ENCODE measurements around the gene CALCOCO1. TPM values are rescaled to one million over a fixed set of nuclear protein-coding genes. Genes with fewer than 3 reads are reported as not detected.

Gene CALCOCO1
- total RNA-seq, 4 donors from 2014 or later: 158 to 385 (median 239) TPM

DNA sequence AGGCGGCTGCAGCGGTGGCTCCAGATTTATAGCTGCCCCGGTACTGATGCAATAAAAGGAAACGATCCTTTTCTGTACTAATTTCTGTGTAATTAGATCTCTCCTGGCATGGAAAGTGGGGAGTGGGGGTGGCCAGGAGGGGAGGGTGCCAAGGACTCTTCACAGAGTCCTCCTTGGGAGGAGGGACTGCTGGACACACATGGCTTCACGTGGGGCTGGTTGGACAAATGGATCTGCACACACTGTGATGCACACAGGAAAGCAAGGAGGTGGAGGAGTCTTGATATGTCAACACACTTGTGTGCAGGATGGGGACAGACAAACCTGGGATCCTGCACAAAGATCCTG, 27.6 kb downstream of the CALCOCO1 start:
- H3K27ac ChIP-seq: no peak overlapping the region
- intact Hi-C loops (cut with DNase I; ENCODE audit: low total_unique reads) (no loop called here), in situ Hi-C loops (cut with MboI; ENCODE audit: low sequenced_read_pairs in 4 of 4) (loop anchor here (5.0 kb wide), 1 partner anchor 43 kb away; no protein-coding TSS in a partner anchor)
- no peak for DNase-seq
- H3K36me3 ChIP-seq: no peaks in the 10 kb centered on the region
- H3K9me3 ChIP-seq: no peaks in the 10 kb centered on the region
- H3K4me3 ChIP-seq: no peak overlapping the region
- TF ChIP-seq, protein P1, sequence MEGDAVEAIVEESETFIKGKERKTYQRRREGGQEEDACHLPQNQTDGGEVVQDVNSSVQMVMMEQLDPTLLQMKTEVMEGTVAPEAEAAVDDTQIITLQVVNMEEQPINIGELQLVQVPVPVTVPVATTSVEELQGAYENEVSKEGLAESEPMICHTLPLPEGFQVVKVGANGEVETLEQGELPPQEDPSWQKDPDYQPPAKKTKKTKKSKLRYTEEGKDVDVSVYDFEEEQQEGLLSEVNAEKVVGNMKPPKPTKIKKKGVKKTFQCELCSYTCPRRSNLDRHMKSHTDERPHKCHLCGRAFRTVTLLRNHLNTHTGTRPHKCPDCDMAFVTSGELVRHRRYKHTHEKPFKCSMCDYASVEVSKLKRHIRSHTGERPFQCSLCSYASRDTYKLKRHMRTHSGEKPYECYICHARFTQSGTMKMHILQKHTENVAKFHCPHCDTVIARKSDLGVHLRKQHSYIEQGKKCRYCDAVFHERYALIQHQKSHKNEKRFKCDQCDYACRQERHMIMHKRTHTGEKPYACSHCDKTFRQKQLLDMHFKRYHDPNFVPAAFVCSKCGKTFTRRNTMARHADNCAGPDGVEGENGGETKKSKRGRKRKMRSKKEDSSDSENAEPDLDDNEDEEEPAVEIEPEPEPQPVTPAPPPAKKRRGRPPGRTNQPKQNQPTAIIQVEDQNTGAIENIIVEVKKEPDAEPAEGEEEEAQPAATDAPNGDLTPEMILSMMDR (IDR thresholded peaks at IDR 0.05 in 4 of 5, conservative IDR thresholded peaks at IDR 0.05 in 1 of 5): no peak
- TF ChIP-seq POLR2A (IDR thresholded peaks at IDR 0.05): no peak
- peaks cover 25 to 44% (median 27%) of the 10 kb centered on the region in 3 donors for H3K27me3 ChIP-seq
- ATAC-seq: no peak
- peaks cover 0 to 5% of the 10 kb centered on the region in 2 donors for H3K4me1 ChIP-seq

DNA sequence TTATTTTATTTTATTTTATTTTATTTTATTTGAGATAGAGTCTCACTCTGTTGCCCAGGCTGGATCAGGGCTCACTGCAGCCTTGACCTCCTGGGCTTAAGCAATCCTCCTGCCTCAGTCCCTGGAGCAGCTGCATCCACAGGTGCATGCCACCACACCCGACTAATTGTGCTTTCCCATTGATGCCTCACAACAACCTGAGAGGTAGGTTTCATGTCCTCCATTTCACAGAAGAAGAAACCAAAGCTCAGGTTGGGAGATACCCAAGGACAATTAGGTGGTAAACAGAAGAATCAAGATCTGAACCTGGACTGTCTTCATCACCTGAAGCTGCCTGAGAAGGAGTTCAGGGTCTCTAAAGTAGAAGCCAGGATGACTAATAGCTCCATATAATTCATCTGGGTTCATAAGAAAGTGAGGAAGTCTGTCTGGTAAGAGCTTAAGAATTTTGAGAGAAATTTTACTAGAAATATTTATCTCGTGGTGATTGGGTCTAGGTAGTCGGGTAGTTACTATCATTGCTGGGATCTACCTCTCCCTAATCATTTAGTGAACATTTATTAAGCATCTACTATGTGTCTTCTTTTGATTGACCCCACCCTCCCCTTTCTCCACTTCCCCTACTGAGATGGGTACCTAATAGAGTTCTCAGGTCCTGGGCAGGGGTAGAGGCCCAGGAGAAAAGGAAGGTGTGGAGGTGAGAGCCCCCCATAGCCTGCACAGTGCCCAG, 28.1 kb downstream of the CALCOCO1 start:
- Histone ChIP-seq H3K36me3 (no peaks in the 10 kb centered on the region), H3K4me3 (no peak overlapping the region), H3K27me3 (peaks cover 29 to 44% (median 32%) of the 10 kb centered on the region in 3 donors), H3K4me1 (peaks cover 0 to 5% of the 10 kb centered on the region in 2 donors), H3K9me3 (no peaks in the 10 kb centered on the region), H3K27ac (no peak overlapping the region)
- in situ Hi-C loops (cut with MboI; ENCODE audit: low sequenced_read_pairs in 4 of 4): no loop called here
- no peak for ATAC-seq
- intact Hi-C loops (cut with DNase I; ENCODE audit: low total_unique reads): no loop called here
- no peak for TF ChIP-seq POLR2A (IDR thresholded peaks at IDR 0.05)
- TF ChIP-seq, protein P1 (IDR thresholded peaks at IDR 0.05 in 4 of 5, conservative IDR thresholded peaks at IDR 0.05 in 1 of 5): no peak
- no peak for DNase-seq

DNA sequence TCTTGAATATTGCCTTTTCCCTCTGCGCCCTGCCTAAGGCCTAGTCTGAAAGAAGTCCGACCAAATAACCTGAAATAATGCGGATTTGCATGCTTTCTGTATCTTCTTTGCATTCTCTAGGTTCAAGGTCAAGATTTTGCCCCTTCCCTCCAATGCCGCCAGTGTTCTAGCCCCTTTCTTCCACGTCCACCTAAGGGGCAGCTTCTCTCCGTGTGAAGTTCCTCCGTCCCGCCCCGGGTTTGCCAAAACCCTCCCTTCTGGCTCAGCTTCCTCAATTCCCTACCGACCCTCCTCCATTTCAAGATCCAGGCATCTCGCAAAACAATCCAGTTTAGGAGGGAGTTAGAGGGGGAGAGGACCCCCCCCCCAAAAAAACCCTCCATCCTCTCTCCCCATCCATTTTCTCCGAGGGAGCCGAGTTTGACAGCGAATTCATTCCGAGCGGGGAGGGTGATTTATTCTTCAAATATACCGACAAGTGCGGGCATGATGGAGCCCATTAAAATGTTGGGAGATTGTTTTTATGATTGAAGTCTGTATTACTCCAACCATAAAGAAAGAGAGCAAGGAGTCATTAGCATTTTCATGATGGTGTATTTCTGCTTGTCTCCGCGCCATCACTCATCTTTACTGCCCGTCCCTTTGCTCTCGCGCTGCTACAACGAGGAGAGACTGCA, 30.5 kb downstream of the CALCOCO1 start:
- no peak for ATAC-seq
- intact Hi-C loops (cut with DNase I; ENCODE audit: low total_unique reads): no loop called here
- no peak for DNase-seq

DNA sequence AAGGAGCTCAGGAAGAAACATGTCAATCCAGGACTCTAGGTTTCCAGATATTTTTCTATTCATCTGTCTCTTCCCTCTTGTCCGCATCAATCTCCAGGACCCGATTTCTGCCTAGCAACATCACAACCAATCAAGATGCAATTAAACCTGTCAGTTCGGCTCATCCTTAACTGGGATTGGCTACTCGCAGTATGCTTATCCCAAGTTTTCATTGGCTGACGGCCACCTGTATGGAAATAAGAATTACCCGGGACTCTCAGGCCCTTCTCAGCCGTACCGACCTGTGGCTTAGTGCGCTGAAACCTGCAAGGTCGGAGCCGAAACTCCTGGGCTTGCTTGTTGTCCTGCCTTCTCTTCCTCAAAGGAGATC, 31.0 kb downstream of the CALCOCO1 start:
- Histone ChIP-seq H3K9me3 (no peaks in the 10 kb centered on the region), H3K27ac (no peak overlapping the region), H3K36me3 (no peaks in the 10 kb centered on the region), H3K4me3 (peak overlapping the region in 3 of 4 donors; percentile 5 to 32 (median 28)), H3K27me3 (peaks cover 32 to 42% (median 35%) of the 10 kb centered on the region in 3 donors), H3K4me1 (peaks cover 0 to 5% of the 10 kb centered on the region in 2 donors)
- TF ChIP-seq, protein P1 (IDR thresholded peaks at IDR 0.05 in 4 of 5, conservative IDR thresholded peaks at IDR 0.05 in 1 of 5): no peak
- no peak for TF ChIP-seq POLR2A (IDR thresholded peaks at IDR 0.05)
- intact Hi-C loops (cut with DNase I; ENCODE audit: low total_unique reads): no loop called here
- ATAC-seq (peak; percentile 99), DNase-seq (peak; percentile 49 to 51)
- in situ Hi-C loops (cut with MboI; ENCODE audit: low sequenced_read_pairs in 4 of 4): no loop called here

More for the DNA sequence above, 30.5 kb downstream of the CALCOCO1 start:
- in situ Hi-C loops (cut with MboI; ENCODE audit: low sequenced_read_pairs in 4 of 4): no loop called here
- peaks cover 0 to 5% of the 10 kb centered on the region in 2 donors for H3K4me1 ChIP-seq
- TF ChIP-seq, protein P1 (IDR thresholded peaks at IDR 0.05 in 4 of 5, conservative IDR thresholded peaks at IDR 0.05 in 1 of 5): no peak
- no peak for TF ChIP-seq POLR2A (IDR thresholded peaks at IDR 0.05)
- peak overlapping the region in 3 of 4 donors; percentile 5 to 32 (median 28) for H3K4me3 ChIP-seq
- H3K36me3 ChIP-seq: no peaks in the 10 kb centered on the region
- no peaks in the 10 kb centered on the region for H3K9me3 ChIP-seq
- no peak overlapping the region for H3K27ac ChIP-seq
- peaks cover 32 to 42% (median 35%) of the 10 kb centered on the region in 3 donors for H3K27me3 ChIP-seq
